Subcutaneous abdominal adipose tissue (tissue), 5 donors: Measurements from ENCODE around the gene PMPCB.
"Not testable (repeated sequence)": the region's sequence is repeated elsewhere in the genome, so short reads cannot be mapped to it uniquely, and the experiment has no call there.

ENCODE experiments used
- H3K27ac ChIP-seq: one replicate; pipeline ENCODE4 v1.7.0; 2013; ENCODE audit warnings: low read depth, mild to moderate bottlenecking, inconsistent platforms, low read length, moderate library complexity
- H3K27me3 ChIP-seq, 5 donors: one replicate each; pipeline ENCODE4 v1.7.0; 2013; ENCODE audit warnings: low read length in 5 of 5, inconsistent platforms in 1 of 5; ENCODE audit not compliant: control insufficient read depth in 5 of 5, insufficient read depth in 4 of 5
- H3K36me3 ChIP-seq, 5 donors: one replicate each; pipeline ENCODE4 v1.7.0; 2013; ENCODE audit warnings: low read length in 5 of 5; ENCODE audit not compliant: control insufficient read depth in 5 of 5, insufficient read depth in 5 of 5
- H3K4me1 ChIP-seq, 5 donors: one replicate each; pipeline ENCODE4 v1.7.0; 2013; ENCODE audit warnings: low read length in 5 of 5, mild to moderate bottlenecking in 3 of 5, moderate library complexity in 1 of 5; ENCODE audit not compliant: control insufficient read depth in 5 of 5, insufficient read depth in 5 of 5
- H3K4me3 ChIP-seq, 5 donors: one replicate each; pipeline ENCODE4 v1.7.0; 2013; ENCODE audit warnings: low read length in 5 of 5, low read depth in 1 of 5
- H3K9ac ChIP-seq, 5 donors: one replicate each; pipeline ENCODE4 v1.7.0; 2013; ENCODE audit warnings: low read length in 5 of 5, mild to moderate bottlenecking in 4 of 5, moderate library complexity in 3 of 5
- H3K9me3 ChIP-seq, 5 donors: one replicate each; pipeline ENCODE4 v1.7.0; 2013; ENCODE audit warnings: low read length in 5 of 5; ENCODE audit not compliant: control insufficient read depth in 5 of 5
- donor health status: healthy.
- donor health status: healthy.
- donor health status: healthy.
- donor health status: healthy.
- donor health status: healthy.

Gene PMPCB

GRCh38 chr7:103280803-103281155 is 16.5 kb upstream of the PMPCB start:
- Histone ChIP-seq H3K4me3 (peak overlapping the region in 4 of 5 donors; percentile 66 to 75 (median 70)), H3K4me1 (peaks cover 0 to 18% (median 16%) of the 10 kb centered on the region in 5 donors), H3K9ac (peak overlapping the region in 2 of 5 donors; percentile 30 to 52)
- not testable (repeated sequence) for H3K9me3 ChIP-seq, H3K27ac ChIP-seq, H3K36me3 ChIP-seq, H3K27me3 ChIP-seq

GRCh38 chr7:103282802-103283427 is 14.3 kb upstream of the PMPCB start:
- not testable (repeated sequence) for H3K36me3 ChIP-seq

DNA sequence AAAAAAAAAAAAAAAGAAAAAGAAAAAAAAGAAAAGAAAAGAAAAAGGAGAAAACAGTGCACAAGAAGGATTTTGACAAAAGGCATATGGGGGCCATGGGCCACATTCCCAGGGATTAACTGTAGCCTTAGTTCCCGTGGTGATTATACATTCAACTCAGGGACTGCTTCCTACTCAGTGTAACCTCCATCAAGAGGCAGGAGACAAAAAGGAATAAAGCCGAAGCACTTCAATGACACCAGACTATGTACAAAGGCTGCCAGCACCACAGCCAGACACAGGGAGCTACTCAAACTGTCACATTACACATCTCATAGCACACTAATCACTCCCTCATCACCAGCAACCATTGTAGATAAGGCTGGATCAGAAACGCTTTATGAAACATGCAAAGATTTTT is 5.1 kb upstream of the PMPCB start:
- H3K36me3 ChIP-seq = no peaks in the 10 kb centered on the region
- no peak overlapping the region for H3K9ac ChIP-seq
- peaks cover 0 to 2% (median 0%) of the 10 kb centered on the region in 5 donors for H3K27me3 ChIP-seq
- no peak overlapping the region for H3K27ac ChIP-seq
- H3K9me3 ChIP-seq = no peaks in the 10 kb centered on the region
- H3K4me3 ChIP-seq = no peak overlapping the region
- peaks cover 0 to 5% (median 0%) of the 10 kb centered on the region in 5 donors for H3K4me1 ChIP-seq

More at GRCh38 chr7:103282802-103283427, 14.3 kb upstream of the PMPCB start:
- H3K27me3 ChIP-seq, H3K9me3 ChIP-seq, H3K4me3 ChIP-seq, H3K27ac ChIP-seq, H3K9ac ChIP-seq: not testable (repeated sequence)
- H3K4me1 ChIP-seq = peaks cover 0 to 18% (median 16%) of the 10 kb centered on the region in 5 donors

- no peak overlapping the region for H3K27ac ChIP-seq
- no peak overlapping the region for H3K4me3 ChIP-seq
These were observed 3.7 kb upstream of the PMPCB start for GRCh38 chr7:103293526-103293925.

DNA sequence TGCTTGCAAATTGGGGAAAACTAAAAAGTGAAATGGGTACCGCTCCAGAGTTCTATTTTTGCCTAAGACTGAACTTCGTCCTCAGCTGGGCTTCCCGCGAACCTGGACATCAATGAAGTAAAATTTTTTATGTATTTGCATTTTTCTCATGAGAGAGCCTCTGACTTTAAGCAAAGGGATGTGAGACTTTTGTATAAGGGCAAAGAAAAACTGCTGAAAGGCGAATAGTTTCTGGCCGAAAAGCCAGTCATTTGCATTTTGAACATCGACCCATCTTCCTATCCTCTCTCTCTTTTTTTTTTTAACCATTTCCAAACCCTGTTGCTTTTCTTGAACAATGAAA is 573 bp downstream of the PMPCB start:
- Histone ChIP-seq H3K9ac (peak overlapping the region in 4 of 5 donors; percentile 79 to 91 (median 86)), H3K9me3 (no peaks in the 10 kb centered on the region), H3K4me3 (peak overlapping the region; percentile 78 to 95 (median 87))

More at GRCh38 chr7:103293526-103293925, 3.7 kb upstream of the PMPCB start:
- Histone ChIP-seq H3K27me3 (peaks cover 0 to 2% (median 0%) of the 10 kb centered on the region in 5 donors), H3K9me3 (no peaks in the 10 kb centered on the region), H3K9ac (no peak overlapping the region), H3K36me3 (no peaks in the 10 kb centered on the region), H3K4me1 (peaks cover 6 to 16% (median 9%) of the 10 kb centered on the region in 5 donors)

DNA sequence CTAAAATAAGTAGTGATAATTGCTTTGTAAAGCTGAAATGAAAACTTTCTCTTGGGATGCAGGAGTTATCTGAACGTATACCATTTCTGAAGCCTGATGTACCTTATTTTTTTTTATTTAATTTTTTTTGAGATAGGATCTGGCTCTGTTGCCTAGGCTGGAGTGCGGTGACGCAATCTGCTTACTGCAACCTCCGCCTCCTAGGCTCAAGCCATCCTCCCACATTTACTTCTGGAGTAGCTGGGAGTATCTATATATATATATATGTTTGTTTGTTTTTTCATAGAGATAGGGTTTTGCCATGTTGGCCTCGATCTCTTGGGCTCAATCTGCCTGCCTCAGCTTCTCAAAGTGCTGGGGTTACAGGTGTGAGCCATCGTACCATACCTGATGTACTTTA is 2.4 kb downstream of the PMPCB start:
- no peaks in the 10 kb centered on the region for H3K27me3 ChIP-seq
- peaks cover 27 to 48% (median 36%) of the 10 kb centered on the region in 5 donors for H3K36me3 ChIP-seq
- H3K9ac ChIP-seq = no peak overlapping the region
- H3K9me3 ChIP-seq = no peaks in the 10 kb centered on the region
- H3K27ac ChIP-seq = no peak overlapping the region
- no peak overlapping the region for H3K4me3 ChIP-seq
- H3K4me1 ChIP-seq = peaks cover 8 to 20% (median 15%) of the 10 kb centered on the region in 5 donors

More for the DNA sequence above, 573 bp downstream of the PMPCB start:
- Histone ChIP-seq H3K36me3 (peaks cover 19 to 32% (median 23%) of the 10 kb centered on the region in 5 donors), H3K4me1 (peaks cover 8 to 20% (median 15%) of the 10 kb centered on the region in 5 donors), H3K27ac (peak overlapping the region; percentile 82), H3K27me3 (no peaks in the 10 kb centered on the region)

- Histone ChIP-seq H3K27ac (no peak overlapping the region), H3K9ac (no peak overlapping the region), H3K9me3 (no peaks in the 10 kb centered on the region), H3K4me3 (no peak overlapping the region), H3K4me1 (peaks cover 8 to 20% (median 15%) of the 10 kb centered on the region in 5 donors), H3K36me3 (peaks cover 32 to 65% (median 48%) of the 10 kb centered on the region in 5 donors), H3K27me3 (no peaks in the 10 kb centered on the region)
These were observed 4.2 kb downstream of the PMPCB start for GRCh38 chr7:103301441-103301840.

GRCh38 chr7:103307503-103308231 is 10.4 kb downstream of the PMPCB start:
- Histone ChIP-seq H3K9ac (no peak overlapping the region), H3K36me3 (peaks cover 58 to 90% (median 74%) of the 10 kb centered on the region in 5 donors), H3K4me3 (no peak overlapping the region), H3K27me3 (no peaks in the 10 kb centered on the region), H3K9me3 (no peaks in the 10 kb centered on the region), H3K4me1 (no peaks in the 10 kb centered on the region), H3K27ac (no peak overlapping the region)

- H3K36me3 ChIP-seq = peaks cover 77 to 97% (median 89%) of the 10 kb centered on the region in 5 donors
- no peak overlapping the region for H3K9ac ChIP-seq
- no peaks in the 10 kb centered on the region for H3K9me3 ChIP-seq
- no peak overlapping the region for H3K4me3 ChIP-seq
- no peak overlapping the region for H3K27ac ChIP-seq
- H3K4me1 ChIP-seq = peaks cover 0 to 3% (median 0%) of the 10 kb centered on the region in 5 donors
- no peaks in the 10 kb centered on the region for H3K27me3 ChIP-seq
These were observed 17.6 kb downstream of the PMPCB start for GRCh38 chr7:103314852-103315251.

- no peak overlapping the region for H3K4me3 ChIP-seq
- peaks cover 0 to 3% (median 0%) of the 10 kb centered on the region in 5 donors for H3K4me1 ChIP-seq
- peaks cover 68 to 93% (median 83%) of the 10 kb centered on the region in 5 donors for H3K36me3 ChIP-seq
- H3K9ac ChIP-seq = no peak overlapping the region
- H3K27ac ChIP-seq = no peak overlapping the region
- no peaks in the 10 kb centered on the region for H3K9me3 ChIP-seq
- H3K27me3 ChIP-seq = no peaks in the 10 kb centered on the region
These were observed 19.2 kb downstream of the PMPCB start for GRCh38 chr7:103316380-103316941.
